HG03060 (cell line): Measurements from ENCODE around the gene RASGRP4.
"Not testable (repeated sequence)": the region's sequence is repeated elsewhere in the genome, so short reads cannot be mapped to it uniquely, and the experiment has no call there.

Experiments
- ATAC-seq: cut with Tn5 transposase; IDR thresholded peaks from one replicate; pipeline ENCODE4 v1.9.1; 2021; ENCODE audit warnings: low read depth, moderate number of reproducible peaks; ENCODE audit not compliant: unreplicated experiment

RASGRP4 gene, protein sequence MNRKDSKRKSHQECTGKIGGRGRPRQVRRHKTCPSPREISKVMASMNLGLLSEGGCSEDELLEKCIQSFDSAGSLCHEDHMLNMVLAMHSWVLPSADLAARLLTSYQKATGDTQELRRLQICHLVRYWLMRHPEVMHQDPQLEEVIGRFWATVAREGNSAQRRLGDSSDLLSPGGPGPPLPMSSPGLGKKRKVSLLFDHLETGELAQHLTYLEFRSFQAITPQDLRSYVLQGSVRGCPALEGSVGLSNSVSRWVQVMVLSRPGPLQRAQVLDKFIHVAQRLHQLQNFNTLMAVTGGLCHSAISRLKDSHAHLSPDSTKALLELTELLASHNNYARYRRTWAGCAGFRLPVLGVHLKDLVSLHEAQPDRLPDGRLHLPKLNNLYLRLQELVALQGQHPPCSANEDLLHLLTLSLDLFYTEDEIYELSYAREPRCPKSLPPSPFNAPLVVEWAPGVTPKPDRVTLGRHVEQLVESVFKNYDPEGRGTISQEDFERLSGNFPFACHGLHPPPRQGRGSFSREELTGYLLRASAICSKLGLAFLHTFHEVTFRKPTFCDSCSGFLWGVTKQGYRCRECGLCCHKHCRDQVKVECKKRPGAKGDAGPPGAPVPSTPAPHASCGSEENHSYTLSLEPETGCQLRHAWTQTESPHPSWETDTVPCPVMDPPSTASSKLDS

DNA sequence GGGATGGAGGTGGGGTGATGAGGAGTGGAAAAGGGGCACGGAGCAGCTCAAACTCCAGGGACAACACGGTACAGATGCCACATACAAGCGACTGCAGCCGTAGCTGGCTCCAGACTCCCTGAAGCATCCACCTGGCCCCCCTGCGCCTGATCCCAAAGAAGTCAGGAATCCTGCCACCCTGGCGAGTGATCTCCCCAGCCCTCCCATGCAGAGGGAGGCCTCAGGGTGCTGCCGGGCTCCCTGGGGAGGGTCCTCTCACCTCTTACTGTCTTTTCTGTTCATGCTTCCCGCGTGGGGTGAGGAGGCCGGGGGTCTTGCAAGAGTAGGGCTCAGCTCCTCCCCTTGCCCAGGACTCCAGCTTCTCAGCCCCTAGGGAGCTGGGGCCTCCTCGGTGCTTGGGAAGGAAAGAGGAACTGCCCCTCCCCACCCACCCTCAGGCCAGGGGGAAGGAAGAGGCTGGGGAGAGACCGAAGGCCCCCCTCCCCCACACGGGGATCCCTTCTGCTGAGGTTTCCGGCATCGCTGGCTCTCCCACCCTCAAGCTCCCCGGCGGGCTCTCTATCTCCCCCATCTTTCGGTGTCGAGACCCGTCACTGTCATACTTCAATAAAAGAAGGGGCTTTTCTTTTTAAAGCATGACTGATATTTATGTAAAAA lies at the start of gene RASGRP4:
Gene RASGRP4 (minus strand): TSS at position 410 of the 657 bp plus-strand sequence. CDS start 128 bp downstream, at position 282.
- no peak for ATAC-seq

DNA sequence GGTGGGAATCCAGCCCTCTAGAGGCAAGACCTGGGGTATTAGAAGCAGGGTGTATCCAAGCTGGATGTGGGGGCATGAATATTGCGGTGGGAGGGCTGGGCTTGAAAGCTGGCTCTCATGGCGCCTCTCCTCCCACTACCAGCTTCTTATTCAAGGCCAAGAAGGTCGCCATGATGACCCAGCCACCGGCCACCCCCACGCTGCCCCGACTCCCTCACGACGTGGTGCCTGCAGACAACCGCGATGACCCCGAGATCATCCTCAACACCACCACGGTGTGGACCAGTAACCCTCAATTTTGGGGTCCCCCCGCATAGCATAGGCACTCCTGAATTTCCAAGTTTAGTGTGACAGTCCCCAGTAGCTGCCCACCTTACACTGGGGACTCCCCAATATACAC lies 49.2 kb upstream of the RASGRP4 start:
- ATAC-seq, result no peak

DNA sequence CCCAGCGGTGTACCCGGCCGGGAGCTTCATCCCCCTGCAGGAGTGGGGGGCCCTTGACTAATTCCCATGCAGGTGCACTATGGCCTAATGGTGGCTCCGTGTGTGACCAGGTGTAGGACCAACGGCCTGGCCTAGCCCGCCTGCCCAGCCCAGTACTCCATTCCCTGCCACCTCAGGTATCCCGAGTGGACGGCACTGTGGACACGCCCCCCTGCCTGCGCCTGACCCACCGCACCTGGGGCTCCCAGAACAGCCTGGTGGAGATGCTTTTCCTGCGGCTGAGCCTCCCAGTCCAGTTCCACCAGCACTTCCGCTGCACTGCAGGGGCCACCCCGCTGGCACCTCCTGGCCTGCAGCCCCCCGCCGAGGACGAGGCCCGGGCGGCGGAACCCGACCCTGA lies 47.2 kb upstream of the RASGRP4 start:
- ATAC-seq, result no peak

DNA sequence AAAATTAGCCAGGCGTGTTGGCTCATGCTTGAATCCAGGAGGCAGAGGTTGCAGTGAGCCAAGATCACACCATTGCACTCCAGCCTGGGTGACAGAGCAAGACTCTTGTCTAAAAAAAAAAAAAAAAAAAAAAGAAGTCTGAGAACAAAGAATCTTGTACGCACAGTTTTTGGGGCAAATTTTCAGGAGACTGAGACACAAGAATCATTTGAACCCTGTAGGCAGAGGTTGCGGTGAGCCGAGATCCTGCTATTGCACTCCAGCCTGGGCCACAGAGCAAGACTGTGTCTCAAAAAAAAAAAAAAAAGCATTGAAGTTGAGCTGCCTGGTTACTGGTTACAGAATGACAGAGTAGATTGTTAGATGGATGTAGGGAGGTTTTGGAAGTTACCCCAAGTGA lies 46.7 kb upstream of the RASGRP4 start:
- not testable (repeated sequence) for ATAC-seq

GRCh38 chr19:38470788-38471480 lies 44.9 kb upstream of the RASGRP4 start:
- ATAC-seq, result no peak

- no peak for ATAC-seq
Measured at GRCh38 chr19:38469151-38469550, 43.1 kb upstream of the RASGRP4 start.

GRCh38 chr19:38467541-38468525 lies 41.8 kb upstream of the RASGRP4 start:
- no peak for ATAC-seq

DNA sequence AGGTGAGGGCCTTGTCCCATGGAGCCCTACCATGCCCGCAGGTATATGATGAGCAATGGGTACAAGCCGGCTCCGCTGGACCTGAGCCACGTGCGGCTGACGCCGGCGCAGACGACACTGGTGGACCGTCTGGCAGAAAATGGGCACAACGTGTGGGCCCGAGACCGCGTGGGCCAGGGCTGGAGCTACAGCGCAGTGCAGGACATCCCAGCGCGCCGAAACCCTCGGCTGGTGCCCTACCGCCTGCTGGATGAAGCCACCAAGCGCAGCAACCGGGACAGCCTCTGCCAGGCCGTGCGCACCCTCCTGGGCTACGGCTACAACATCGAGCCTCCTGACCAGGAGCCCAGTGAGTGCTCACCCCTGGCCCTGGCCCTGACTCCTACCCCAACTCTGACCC lies 40.0 kb upstream of the RASGRP4 start:
- no peak for ATAC-seq

DNA sequence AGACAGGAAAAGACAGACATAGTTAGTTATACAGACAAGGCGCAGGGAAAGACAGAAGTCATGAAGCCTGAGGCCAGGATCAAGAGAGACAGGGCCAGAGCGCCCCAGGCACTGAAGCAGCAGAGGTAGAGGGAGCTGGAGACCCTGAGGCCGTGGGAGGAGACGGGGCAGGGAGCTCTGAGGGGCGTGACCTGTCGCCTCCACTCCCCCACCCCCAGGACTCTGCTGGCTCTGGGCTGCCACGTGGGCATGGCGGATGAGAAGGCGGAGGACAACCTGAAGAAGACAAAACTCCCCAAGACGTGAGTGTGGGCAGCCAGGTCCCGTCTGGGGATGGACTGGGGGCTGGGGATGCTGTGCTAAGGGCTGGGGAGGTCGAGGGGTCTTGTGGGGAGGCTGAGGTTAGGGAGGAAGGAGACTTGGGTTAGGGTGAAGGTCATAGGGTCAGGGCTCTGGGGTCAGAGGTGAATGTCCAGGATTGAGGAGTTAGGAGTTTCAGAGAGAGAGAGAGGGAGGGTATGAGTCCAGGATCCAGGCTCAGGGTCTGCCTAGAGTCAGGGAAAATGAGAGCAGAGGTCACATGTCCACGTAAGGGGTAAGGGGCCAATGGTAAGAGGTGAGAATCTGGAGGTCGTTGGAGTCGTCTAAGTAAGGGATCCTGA lies 38.5 kb upstream of the RASGRP4 start:
- ATAC-seq, result no peak

DNA sequence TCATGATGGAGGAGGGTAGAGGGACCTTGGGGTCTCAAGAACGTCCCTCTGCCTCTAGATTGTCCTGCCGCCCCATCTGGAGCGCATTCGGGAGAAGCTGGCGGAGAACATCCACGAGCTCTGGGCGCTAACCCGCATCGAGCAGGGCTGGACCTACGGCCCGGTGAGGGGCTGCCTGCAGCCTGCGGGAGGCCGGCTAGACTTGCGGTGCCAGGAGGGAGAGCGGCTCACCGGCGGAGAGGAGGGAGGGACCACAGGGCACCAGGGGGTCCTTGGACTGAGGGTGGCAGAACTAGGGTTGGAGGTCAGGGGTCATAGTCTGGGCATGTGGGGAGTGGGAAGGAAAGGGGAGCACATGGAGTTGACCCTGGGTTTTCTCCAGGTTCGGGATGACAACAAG lies 37.3 kb upstream of the RASGRP4 start:
- ATAC-seq, result no peak

- no peak for ATAC-seq
Measured at GRCh38 chr19:38458991-38459390, 33.0 kb upstream of the RASGRP4 start.

DNA sequence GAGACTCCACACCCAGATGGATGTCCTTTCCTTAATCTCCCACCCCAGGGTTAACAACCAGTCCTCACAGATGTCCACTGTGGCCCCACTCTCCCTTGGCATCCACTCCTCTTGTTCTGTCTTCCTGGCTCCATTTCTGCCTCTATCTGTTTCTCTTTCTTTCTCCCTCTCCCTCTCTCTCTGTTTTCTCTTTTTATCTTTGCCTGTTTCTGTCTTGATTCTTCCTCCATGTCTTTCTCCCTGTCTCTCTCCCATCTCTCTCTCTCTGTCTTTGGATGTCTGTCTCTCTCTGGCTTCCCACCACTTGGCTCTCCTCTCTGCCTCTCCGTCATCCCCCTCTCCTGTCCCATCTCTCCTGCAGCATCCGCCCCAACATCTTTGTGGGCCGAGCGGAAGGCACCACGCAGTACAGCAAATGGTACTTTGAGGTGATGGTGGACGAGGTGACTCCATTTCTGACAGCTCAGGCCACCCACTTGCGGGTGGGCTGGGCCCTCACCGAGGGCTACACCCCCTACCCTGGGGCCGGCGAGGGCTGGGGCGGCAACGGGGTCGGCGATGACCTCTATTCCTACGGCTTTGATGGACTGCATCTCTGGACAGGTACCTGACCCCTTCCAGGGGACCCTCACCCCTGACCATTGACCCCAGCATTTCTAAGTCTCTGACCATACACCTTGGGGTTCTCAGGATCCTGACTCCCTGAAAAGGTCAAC lies 31.8 kb upstream of the RASGRP4 start:
- no peak for ATAC-seq

GRCh38 chr19:38457202-38457601 lies 31.2 kb upstream of the RASGRP4 start:
- ATAC-seq, result no peak

DNA sequence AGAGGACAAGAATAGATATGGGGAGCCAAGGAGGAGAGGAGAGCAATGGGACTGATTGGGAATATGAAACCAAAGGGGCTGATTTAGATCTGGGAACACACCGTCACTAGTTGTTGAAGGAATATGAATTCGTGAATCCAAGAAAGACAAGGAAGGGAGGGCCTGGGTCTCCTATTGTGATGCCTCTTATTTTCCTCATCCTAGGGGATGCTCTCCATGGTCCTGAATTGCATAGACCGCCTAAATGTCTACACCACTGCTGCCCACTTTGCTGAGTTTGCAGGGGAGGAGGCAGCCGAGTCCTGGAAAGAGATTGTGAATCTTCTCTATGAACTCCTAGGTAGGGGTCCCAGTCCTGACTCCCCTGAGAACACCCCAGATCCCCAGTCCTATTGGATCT lies 29.0 kb upstream of the RASGRP4 start:
- ATAC-seq, result no peak

DNA sequence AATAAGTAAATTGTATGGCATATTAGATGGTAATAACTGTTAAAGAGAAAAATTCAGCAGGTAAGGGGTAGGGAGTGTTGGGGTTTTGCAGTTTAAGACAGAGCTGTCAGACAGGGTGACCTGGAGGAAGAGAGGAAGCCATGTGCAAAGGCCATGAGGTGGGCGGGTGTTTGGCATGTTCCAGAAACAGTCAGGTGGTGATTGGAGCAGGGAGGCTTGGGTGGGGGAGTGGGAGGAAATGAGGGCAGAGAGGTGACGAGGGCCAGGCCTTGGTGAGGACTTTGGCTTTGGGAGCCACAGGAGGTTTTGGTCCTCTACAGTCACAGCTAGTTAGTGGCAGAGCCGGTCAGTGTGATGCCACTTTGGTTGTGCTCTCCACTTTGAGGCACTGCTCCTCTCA lies 27.6 kb upstream of the RASGRP4 start:
- ATAC-seq, result no peak

DNA sequence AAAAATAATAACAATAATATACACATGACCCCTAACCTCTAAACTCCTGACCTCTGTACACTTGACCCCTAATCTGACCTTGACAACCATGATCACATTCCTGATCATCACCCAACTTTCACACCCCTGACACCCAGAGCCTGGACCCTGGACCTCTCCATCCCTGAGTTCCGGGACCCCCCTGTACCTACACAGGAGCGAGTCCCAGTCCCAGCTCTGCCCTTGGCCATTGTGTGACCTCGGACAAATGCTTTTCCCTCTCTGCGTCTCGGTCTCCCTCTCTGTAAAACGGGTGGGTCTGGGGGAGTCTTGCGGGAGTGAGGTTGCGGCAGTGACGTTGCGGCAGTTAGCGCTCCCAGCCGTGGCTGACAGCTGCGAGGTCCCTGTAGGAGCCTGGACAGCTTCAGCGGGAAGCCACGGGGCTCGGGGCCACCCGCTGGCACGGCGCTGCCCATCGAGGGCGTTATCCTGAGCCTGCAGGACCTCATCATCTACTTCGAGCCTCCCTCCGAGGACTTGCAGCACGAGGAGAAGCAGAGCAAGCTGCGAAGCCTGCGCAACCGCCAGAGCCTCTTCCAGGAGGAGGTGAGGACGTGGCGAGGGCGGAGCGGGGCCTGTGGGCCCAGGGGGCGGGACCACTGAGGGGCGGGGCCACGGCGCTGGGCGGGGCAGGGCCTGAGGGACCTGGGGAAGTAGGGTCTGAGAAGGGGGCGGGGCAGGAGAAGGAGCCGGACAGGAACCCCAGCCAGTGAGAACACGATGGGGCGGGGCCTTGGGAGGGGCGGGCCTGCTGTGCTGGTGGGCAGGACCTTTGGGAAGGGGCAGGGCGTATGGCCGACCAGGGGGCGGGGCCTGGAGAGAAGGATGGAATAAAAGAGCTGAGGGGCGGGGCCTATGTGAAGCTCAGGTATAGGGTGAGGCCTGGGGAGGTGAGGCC lies 26.7 kb upstream of the RASGRP4 start:
- ATAC-seq, result no peak

DNA sequence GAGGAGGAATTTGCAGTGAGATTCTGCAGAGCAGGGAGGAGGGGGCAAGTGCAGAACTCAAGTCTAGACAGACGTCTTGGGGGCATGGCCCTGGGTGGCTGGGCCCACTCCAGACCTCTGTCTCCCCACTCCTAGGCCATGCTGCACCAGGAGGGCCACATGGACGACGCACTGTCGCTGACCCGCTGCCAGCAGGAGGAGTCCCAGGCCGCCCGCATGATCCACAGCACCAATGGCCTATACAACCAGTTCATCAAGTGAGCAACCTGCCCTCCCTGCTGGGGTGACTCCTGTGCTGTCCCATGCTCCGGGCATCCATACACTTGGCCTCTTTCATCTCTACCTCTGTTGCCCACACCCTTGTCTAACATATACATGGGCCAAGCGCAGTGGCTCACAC lies 25.6 kb upstream of the RASGRP4 start:
- ATAC-seq, result no peak

DNA sequence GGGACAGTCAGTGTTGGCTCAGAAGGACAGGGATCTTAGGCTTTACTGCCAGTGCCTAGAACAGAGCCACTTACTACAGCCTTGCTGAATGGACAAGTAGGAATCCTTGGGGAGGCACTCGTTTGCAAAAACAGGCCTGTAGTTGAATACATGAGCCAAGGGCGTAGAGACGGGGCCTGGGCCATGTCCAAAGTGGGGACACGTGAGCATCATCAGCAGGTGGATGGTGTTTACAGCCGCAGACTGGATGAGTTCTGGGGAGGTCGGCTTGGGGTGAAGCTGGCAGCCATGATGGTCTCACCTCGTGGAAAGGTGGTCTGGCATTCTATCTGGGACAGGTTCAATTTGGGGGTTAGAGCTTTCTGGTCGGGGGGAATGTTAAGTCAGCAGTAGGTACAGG lies 25.0 kb upstream of the RASGRP4 start:
- no peak for ATAC-seq
